K562 (cell line): ENCODE data around the gene ZNF740. TPM values are rescaled to one million over a fixed set of nuclear protein-coding genes. Genes with fewer than 3 reads are reported as not detected.

ENCODE experiments used
- CLOCK ChIP-seq: fragments of 250-450 bp; sonication (Bioruptor Pico); IDR thresholded peaks from 2 replicates; pipeline ENCODE4 v1.4.0; 2020; ENCODE audit warnings: mild to moderate bottlenecking, moderate library complexity, borderline replicate concordance
- HDAC8 ChIP-seq: fragments of 450-650 bp; IDR thresholded peaks from 2 replicates; pipeline ENCODE4 v1.6.1; 2016; ENCODE audit warnings: mild to moderate bottlenecking, missing genetic modification characterization, moderate library complexity, missing compliant biosample characterization
- KAT8 ChIP-seq: fragments of 450-650 bp; IDR thresholded peaks from 2 replicates; pipeline ENCODE4 v1.6.1; 2016; ENCODE audit warnings: low read depth, mild to moderate bottlenecking
- MAZ ChIP-seq, 2 experiments: fragments of 450-650 bp in 1 of 2; sonication (generic) in 1 of 2; formaldehyde crosslinking; IDR thresholded peaks in 1 of 2; conservative IDR thresholded peaks in 1 of 2; 2 replicates each; pipeline versions ENCODE4 v1.4.0 to v1.5.0; 2020; ENCODE audit warnings: mild to moderate bottlenecking in 1 of 2, missing genetic modification reagents in 1 of 2
- MYC ChIP-seq, 2 experiments: fragments of 250-450 bp in 1 of 2; sonication (Bioruptor Pico) in 1 of 2; IDR thresholded peaks; 2 replicates each; pipeline versions ENCODE4 v1.5.1 to v1.6.1; 2012 to 2021; ENCODE audit warnings: low read depth in 2 of 2, borderline replicate concordance in 1 of 2, improper control_type of control experiment in 1 of 2, low read length in 1 of 2, mild to moderate bottlenecking in 1 of 2, moderate library complexity in 1 of 2
- NR2C1 ChIP-seq, 2 experiments: fragments of 450-650 bp; IDR thresholded peaks; 2 replicates each; pipeline ENCODE4 v1.6.1; 2017; ENCODE audit warnings: mild to moderate bottlenecking in 2 of 2, antibody characterized with exemption in 1 of 2, inconsistent platforms in 1 of 2, missing compliant biosample characterization in 1 of 2, missing genetic modification characterization in 1 of 2
- NR4A1 ChIP-seq, 2 experiments: fragments of 250-450 bp in 1 of 2; fragments of 450-650 bp in 1 of 2; sonication (Bioruptor Pico) in 1 of 2; IDR thresholded peaks; 2 replicates each; pipeline versions ENCODE4 v1.4.0 to v1.6.1; 2016 to 2020; ENCODE audit warnings: mild to moderate bottlenecking in 2 of 2, missing compliant biosample characterization in 1 of 2, missing genetic modification characterization in 1 of 2, moderate library complexity in 1 of 2
- RAD21 ChIP-seq, 2 experiments: fragments of 250-450 bp in 1 of 2; fragments of 450-650 bp in 1 of 2; sonication (Bioruptor Pico) in 1 of 2; formaldehyde crosslinking in 1 of 2; IDR thresholded peaks in 1 of 2; conservative IDR thresholded peaks in 1 of 2; 2 replicates each; pipeline versions ENCODE4 v1.4.0 to v1.8.0; 2020 to 2022; ENCODE audit warnings: mild to moderate bottlenecking in 2 of 2, moderate library complexity in 1 of 2
- RUNX1 ChIP-seq: sonication (generic); IDR thresholded peaks from 2 replicates; pipeline ENCODE4 v1.6.1; 2016; ENCODE audit warnings: antibody characterized with exemption, low read depth
- SMC3 ChIP-seq: conservative IDR thresholded peaks from 2 replicates; pipeline ENCODE4 v1.6.1; 2011; ENCODE audit warnings: low read depth, low read length, improper control_type of control experiment; ENCODE audit not compliant: insufficient read depth
- TBL1XR1 ChIP-seq, 2 experiments: IDR thresholded peaks; 2 replicates each; pipeline ENCODE4 v1.6.1; 2012; ENCODE audit warnings: improper control_type of control experiment in 2 of 2, low read length in 2 of 2, mild to moderate bottlenecking in 1 of 2
- THAP12 ChIP-seq: fragments of 250-450 bp; sonication (Bioruptor Pico); IDR thresholded peaks from 2 replicates; pipeline ENCODE4 v1.9.0; 2021; ENCODE audit warnings: mild to moderate bottlenecking, inconsistent platforms
- TSC22D4 ChIP-seq: fragments of 450-650 bp; IDR thresholded peaks from 2 replicates; pipeline ENCODE4 v1.6.1; 2016; ENCODE audit warnings: missing genetic modification characterization, missing biosample characterization, control low read depth
- ZNF347 ChIP-seq: fragments of 450-650 bp; formaldehyde crosslinking; IDR thresholded peaks from 2 replicates; pipeline ENCODE4 v1.4.0; 2020; ENCODE audit warnings: low read depth, mild to moderate bottlenecking, moderate library complexity
- ZNF408 ChIP-seq: fragments of 250-450 bp; sonication (Bioruptor Pico); IDR thresholded peaks from 2 replicates; pipeline ENCODE4 v1.4.0; 2020; ENCODE audit warnings: low read depth, mild to moderate bottlenecking, moderate library complexity
- ZNF41 ChIP-seq: fragments of 250-450 bp; sonication (Bioruptor Pico); conservative IDR thresholded peaks from 2 replicates; pipeline ENCODE4 v1.4.0; 2020; ENCODE audit warnings: mild to moderate bottlenecking
- ZNF431 ChIP-seq: sonication (generic); formaldehyde crosslinking; IDR thresholded peaks from 2 replicates; pipeline ENCODE4 v1.8.0; 2022; ENCODE audit warnings: mild to moderate bottlenecking, missing genetic modification reagents
- ZNF764 ChIP-seq: fragments of 250-450 bp; sonication (Bioruptor Pico); IDR thresholded peaks from 2 replicates; pipeline ENCODE4 v1.4.0; 2020; ENCODE audit warnings: low read depth, mild to moderate bottlenecking, moderate library complexity
- ZNF785 ChIP-seq: fragments of 250-450 bp; sonication (Bioruptor Pico); IDR thresholded peaks from 2 replicates; pipeline ENCODE4 v1.4.0; 2020; ENCODE audit warnings: mild to moderate bottlenecking
- polyA plus RNA-seq, 8 experiments: library from polyadenylated mRNA; depleted of rRNA in 4 of 8; stranded (reverse) in 5 of 8; unstranded in 3 of 8; fragments of >200 nt; fragmentation: Nextera tagmentation in 2 of 8; fragmentation: Illumina TruSeq in 1 of 8; extraction: Ambion mirVana in 2 of 8; extraction: Trizol in 1 of 8; gene quantifications; 2 replicates each; pipeline versions ENCODE4 v1.2.1 to v1.2.3, GENCODE V29; 2011 to 2014; ENCODE audit warnings: inconsistent platforms in 1 of 8, missing spikeins in 1 of 8
- total RNA-seq, 7 experiments: library from RNA; depleted of rRNA in 6 of 7; stranded (reverse); fragments of >200 nt in 6 of 7; fragmentation: Illumina TruSeq in 2 of 7; extraction: Trizol in 2 of 7; gene quantifications; 2 replicates each; pipeline versions ENCODE4 v1.2.1 to v1.2.3, GENCODE V29; 2011 to 2021; ENCODE audit warnings: low replicate concordance in 1 of 7

The ZNF740 gene
- total and polyA plus RNA-seq, 9 of the 15 experiments (the other 6 are each of a cell fraction or from before 2014, with no cell fraction given) = 0.57 to 46.4 (median 18.6) TPM

DNA sequence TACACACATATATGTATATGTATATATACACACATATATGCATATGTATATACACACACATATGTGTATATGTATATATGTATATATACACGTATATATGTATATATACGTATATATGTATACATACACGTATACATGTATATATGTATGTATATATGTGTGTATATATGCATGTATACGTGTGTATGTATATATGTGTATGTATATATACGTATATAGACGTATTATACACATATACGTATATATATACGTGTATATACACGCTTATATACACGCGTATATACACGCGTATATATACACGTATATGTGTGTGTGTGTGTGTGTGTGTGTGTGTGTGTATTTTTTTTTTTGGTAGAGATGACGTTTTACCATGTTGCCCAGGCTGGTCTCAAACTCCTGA is 32.9 kb upstream of the ZNF740 start (continued):
- TF ChIP-seq RUNX1 (no peak), RAD21 (CRISPR knock-in tag; conservative IDR thresholded peaks at IDR 0.05 in 1 of 2, IDR thresholded peaks at IDR 0.05 in 1 of 2) (no peak), ZNF764 (no peak), THAP12 (CRISPR knock-in tag) (peak; percentile 94), SMC3 (no peak), KAT8 (no peak), ZNF431 (CRISPR knock-in tag) (no peak), CLOCK (CRISPR knock-in tag) (no peak), TBL1XR1 (IDR thresholded peaks at IDR 0.05; ENCODE audit: low read length in 2 of 2) (no peak), ZNF785 (peak; percentile 67; the same call in 1 of the 2 replicates), ZNF347 (CRISPR knock-in tag) (no peak), ZNF408 (CRISPR knock-in tag) (peak; percentile 97), ZNF41 (CRISPR knock-in tag) (no peak), NR4A1 (CRISPR knock-in tag; IDR thresholded peaks at IDR 0.05) (no peak), NR4A1 (tag; IDR thresholded peaks at IDR 0.05) (no peak), MAZ (CRISPR knock-in tag; conservative IDR thresholded peaks at IDR 0.05 in 1 of 2, IDR thresholded peaks at IDR 0.05 in 1 of 2) (no peak), NR2C1 (IDR thresholded peaks at IDR 0.05) (no peak), NR2C1 (tag; IDR thresholded peaks at IDR 0.05) (no peak), TSC22D4 (tag) (no peak), HDAC8 (tag) (0 out of 2 replicates have a peak, but pooled peaks have one; percentile 41), MYC (IDR thresholded peaks at IDR 0.05; ENCODE audit: low read depth, low read length) (no peak), MYC (CRISPR knock-in tag; IDR thresholded peaks at IDR 0.05; ENCODE audit: borderline replicate concordance, low read depth) (no peak)
